OCI-LY3 (cell line): ENCODE data around the gene HS6ST1.

Experiments used
- CTCF ChIP-seq: fragments of 200-600, 300-600 bp; sonication (generic); IDR thresholded peaks from 2 replicates; pipeline ENCODE4 v1.5.1; 2014; ENCODE audit warnings: antibody characterized with exemption, low read length, low read depth
- EZH2phosphoT487 ChIP-seq: fragments of 200-600 bp; shearing (Covaris generic); IDR thresholded peaks from 2 replicates; pipeline ENCODE4 v1.6.1; 2018; ENCODE audit warnings: antibody characterized with exemption, mixed run types, low read depth

GRCh38 chr2:128282246-128282975 is 36.3 kb downstream of the HS6ST1 start:
- no peak for TF ChIP-seq CTCF
- TF ChIP-seq EZH2phosphoT487: no peak
